Central memory CD4-positive, alpha-beta T cell (primary cell): ENCODE data around the gene ADAMTS13.
A peak's percentile ranks its signal among the peaks of the same experiment; 100 is the strongest.
"Not testable (repeated sequence)": the region's sequence is repeated elsewhere in the genome, so short reads cannot be mapped to it uniquely, and the experiment has no call there.

Source experiments
- DNase-seq: peaks from one replicate; pipeline ENCODE4 v3.0.0; 2022
- total RNA-seq, 3 experiments: gene quantifications; one replicate each; lab custom pipeline; 2026; lab: John Stamatoyannopoulos, UW

The ADAMTS13 gene
- 0.28 to 2.9 (median 1.0) reads per million in 3 experiments for total RNA-seq

- no peak for DNase-seq
Observed at GRCh38 chr9:133421615-133422542, at the start of gene ADAMTS13. Gene ADAMTS13 (plus strand): TSS chr9:133422367. CDS start chr9:133422444, 77 bp downstream.

DNA sequence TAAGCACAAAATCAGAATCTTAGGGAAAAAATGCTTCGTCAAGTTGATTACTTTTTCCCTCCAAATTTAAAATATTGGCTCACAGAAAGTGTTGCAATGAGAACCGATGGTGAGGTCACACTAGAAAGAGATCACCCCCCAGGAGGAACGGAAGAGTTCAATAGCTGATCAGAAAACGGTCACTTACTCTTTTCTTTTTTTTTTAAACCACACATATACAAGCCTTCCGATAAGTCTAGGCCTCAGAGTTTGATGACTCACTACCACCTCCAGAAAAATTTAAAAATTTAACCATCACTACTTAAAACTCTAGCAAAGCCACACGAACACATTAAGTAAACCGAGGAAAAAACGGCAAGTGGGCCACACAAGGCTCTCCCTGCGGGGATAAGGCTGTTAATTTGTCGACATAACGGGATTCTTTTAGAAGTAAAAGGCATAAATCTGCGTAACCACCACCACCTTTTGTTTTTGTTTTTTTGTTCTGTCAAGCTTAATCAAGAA is 47.5 kb upstream of the ADAMTS13 start:
- peak; percentile 51 for DNase-seq

DNA sequence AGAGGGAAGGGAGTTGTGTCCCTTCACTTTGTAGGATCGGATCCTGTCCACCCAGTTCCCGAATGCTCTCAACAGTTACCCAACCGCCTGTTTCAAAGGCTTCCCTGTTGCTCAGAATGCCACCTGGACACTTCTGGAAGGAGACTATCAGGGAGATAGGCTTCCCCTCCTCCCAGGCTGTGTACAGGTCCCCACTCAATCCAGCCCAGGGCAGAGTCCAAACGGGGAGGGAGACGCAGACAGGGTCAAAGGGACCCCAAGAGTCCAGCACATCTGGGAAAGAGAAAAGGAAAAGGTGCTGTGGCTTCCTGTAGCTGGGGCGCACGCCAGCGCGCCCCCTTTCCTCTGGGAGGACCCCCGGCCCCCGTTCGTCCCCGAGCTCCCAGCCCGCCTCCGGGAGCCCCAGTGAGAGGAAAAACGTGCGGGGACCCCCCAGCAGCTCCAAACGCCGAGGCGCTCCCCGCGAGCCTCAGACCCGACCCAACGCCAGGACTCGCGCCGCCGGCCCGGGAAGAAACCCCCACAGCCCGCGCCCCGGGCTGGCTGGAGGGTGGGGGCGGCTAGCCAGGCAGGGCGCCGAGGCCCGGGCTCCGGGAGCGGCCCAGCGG is 46.9 kb upstream of the ADAMTS13 start:
- no peak for DNase-seq

DNA sequence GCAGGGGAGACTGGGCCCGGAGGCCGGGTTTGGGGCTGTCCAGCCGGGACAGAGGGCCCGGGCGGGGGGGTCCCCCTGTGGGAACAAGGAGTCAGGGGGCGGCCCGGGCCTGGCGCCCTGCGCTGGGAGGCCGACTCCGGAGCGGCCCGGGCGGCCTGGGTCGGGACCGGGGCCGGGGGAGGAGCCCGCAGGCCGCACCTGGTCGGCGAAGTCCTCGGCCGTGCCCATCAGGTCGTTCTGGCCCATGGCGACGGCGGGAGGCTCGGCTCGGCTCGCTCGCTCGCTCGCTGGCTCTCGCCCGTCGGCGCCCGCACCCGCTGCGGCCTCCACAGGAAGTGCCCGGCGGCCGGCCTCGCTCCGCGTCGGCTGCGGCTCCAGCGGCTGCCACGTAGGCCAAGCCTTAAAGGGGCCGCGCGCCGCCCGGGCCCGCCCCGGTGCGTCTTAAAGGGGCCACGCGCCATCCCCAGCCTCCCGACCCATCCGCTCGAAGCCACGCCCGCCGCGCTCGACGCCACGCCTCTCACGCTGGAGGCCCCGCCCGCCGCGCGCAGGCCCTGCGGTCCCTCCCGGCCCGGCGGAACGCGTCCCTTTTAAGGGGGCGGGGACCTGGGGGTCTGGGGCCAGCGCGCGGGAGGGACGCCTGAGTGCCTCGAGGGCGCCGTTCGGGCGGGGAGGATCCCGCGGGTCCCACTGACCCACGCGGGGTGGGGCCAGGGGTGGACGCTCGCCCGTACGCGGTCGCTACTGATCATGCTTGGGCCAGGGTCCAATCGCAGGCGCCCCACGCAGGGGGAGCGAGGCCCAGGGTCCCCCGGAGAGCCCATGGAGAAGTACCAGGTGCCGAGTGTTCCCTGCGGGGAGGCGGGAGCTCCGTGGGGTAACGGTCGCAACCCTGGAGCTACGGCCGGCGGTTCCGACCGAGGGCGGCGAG is 46.2 kb upstream of the ADAMTS13 start, which contains the start of the genes STKLD1 and SURF4:
Gene STKLD1, plus strand, starts transcription at position 643 of the 931 bp plus-strand sequence. Its CDS starts 108 bp downstream, at position 751.
Gene SURF4, minus strand, starts transcription at position 337 of the 931 bp plus-strand sequence. Its CDS starts 91 bp downstream, at position 246.
- DNase-seq: peak; percentile 91

DNA sequence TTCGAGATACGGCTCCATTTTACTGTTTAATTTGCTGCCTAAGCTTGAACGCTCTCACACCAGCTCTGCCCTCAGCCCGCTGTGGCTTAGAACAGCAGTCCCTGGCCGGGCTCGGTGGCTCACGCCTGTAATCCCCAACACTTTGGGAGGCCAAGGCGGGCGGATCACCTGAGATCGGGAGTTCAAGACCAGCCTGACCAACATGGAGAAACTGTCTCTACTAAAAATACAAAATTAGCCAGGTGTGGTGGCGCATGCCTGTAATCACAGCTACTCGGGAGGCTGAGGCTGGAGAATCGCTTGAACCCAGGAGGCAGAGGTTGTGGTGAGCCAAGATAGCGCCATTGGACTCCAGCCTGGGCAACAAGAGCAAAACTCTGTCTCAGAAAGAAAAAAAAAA is 44.9 kb upstream of the ADAMTS13 start:
- not testable (repeated sequence) for DNase-seq

DNA sequence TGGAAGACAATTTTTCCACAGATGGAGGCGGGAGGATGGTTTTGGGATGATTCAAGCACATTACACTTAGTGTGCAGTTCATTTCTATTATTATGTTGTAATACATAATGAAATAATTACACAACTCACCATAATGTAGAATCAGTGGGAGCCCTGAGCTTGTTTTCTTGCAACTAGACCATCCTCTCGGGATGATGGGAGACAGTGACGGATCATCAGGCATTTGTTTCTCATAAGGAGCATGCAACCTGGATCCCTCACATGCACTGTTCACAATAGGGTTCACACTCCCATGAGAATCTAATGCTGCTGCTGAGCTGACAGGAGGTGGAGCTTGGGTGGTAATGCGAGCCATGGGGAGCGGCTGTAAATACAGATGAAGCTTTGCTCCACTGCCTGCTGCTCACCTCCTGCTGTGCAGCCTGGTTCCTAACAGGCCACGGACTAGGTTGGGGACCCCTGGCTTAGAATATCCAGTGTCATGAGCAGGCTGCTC is 44.4 kb upstream of the ADAMTS13 start:
- DNase-seq: no peak

DNA sequence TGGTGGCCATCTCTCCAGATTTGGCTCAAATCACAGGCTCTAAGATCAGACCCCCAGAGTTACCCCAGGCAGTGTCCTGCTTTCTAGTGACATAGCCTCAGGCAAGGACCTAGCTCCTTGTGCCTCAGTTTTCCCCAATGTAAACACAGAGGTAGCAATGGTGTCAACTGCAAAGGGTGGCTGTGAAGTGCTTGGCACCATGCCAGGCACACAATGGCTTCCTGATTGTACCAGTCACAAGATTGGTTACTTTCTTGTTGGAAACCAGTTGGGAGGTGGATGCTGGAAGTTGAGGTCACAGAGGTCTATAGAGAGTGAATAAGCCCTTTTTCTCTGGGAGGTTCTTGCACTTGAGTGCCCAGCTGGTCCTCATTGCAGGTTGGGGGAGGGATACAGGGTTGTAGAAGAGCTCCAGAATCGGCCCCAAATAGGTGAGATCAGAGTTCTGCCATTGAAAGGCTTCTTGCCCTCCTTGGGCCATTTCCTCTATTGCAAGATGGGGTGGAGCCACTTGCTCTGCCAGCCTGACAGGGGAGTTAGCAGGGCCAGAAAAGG is 43.7 kb upstream of the ADAMTS13 start:
- no peak for DNase-seq

GRCh38 chr9:133379153-133380086 is 42.7 kb upstream of the ADAMTS13 start:
- DNase-seq: no peak

DNA sequence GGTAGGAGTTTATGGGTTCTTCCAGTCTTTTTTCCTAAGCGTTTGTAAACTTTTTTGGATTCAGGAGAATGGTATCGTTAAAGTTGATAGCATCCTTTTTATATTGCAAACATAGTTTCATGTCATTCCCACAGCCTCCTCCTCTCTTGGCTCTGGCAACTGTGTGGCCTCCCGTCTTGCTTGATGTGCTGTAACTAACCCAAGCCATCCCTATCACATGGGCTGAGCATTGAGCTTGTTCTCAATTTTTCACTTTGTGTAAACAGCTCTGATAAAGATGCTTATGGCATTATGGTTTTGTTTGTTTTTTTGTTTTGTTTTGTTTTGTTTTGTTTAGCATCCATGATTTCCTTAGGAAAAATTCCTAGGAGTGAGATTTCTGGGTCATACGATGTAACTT is 41.4 kb upstream of the ADAMTS13 start:
- DNase-seq: no peak

- DNase-seq: no peak
Observed at GRCh38 chr9:133382507-133383141, 39.5 kb upstream of the ADAMTS13 start.

DNA sequence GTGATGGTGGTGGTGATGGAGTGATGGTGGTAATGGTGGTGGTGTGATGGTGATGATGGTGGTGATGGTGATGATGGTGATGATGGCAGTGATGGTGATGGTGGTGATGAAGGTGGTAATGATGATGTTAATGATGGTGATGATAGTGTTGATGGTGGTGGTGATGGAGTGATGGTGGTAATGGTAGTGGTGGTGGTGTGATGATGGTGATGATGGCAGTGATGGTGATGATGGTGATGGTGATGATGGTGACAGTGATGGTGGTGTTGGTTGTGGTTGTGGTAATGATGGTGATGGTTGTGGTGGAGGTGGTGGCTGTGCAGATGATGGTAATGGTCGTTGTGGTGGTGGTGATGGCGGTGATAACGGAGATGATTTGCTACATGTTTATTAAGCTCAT is 38.7 kb upstream of the ADAMTS13 start:
- DNase-seq: no peak

DNA sequence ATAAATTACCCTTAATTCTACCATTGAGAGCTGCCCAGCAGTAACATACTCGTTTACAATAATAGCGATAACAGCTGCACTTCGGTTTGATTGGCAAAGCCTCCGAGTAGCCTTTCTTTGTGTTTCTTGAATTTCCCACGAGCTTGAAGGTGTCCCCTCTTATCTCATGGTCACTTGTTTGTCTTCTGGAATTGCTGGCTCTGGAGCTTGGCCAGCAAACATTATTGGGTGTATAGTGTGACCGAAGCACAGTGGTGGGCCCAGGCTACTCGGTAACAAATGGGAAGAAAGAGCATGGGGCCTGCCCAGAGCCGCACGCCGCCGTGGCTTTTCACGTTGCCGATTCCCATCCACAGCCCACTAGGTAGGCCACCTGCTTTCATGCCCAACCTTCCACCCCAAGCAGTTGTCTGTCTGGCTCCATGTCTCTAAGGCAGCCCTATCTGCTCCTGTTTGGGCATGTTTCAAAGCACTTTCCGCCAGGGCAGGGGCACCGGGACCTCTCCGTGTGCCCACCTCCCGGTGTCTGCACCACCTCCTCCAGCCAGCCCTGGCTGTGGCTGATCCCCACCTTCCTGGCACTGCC is 37.3 kb upstream of the ADAMTS13 start:
- no peak for DNase-seq

DNA sequence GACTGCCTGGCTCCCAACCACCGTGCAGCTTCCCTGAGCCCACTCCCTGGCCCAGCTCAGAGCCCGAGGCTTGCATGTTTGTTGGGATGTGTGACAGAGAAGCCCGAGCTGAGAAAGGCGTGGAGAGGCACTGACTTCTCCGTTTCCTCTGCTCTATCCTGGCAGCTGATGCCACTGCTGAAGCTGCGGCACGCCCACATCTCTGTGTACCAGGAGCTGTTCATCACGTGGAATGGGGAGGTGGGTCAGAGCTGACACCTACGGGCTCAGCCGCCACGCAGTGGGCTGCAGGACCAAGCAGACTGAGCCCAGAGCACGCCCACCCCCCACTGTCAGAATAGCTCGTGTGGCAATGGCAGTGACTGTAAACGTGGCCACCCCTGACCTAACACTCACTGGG is 36.7 kb upstream of the ADAMTS13 start:
- DNase-seq: no peak

DNA sequence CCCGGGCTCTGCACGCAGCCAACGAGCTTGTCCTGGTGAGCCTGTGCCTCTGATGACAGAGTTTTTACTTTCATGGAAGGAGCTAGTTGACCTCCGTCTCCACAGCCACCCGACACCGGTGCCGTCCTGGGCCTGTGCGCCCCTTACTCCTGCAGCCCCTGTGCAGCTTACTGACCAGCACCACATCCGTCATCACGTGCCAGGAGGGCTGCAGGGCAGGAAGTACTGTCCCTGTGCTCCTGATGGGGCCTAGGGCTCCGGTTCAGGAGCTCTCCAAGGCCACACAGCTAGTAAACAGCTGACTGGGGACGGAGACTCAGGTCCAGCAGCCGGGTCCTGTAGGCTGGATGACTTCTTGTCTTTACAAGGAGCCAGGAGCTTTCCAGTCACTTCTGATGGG is 35.8 kb upstream of the ADAMTS13 start:
- DNase-seq: no peak

DNA sequence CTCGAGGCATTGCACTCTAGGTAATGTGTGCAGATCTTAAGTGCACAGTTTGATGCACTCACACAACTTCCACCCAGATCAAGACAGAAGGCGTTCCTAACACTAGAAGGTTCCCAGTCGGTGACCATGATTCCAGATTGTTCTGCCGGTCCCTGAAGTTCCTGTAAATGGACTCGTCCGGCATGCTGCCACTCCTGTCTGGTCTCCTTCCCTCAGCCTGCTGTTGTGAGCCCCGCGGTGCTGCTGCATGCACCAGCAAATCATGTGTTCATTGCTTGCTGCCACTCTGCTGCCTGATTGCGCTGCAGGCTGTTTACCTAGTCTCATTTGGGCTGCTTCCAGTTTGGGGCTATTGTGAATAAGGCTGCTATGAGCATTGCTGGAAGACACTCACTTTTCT is 34.5 kb upstream of the ADAMTS13 start:
- DNase-seq: no peak

DNA sequence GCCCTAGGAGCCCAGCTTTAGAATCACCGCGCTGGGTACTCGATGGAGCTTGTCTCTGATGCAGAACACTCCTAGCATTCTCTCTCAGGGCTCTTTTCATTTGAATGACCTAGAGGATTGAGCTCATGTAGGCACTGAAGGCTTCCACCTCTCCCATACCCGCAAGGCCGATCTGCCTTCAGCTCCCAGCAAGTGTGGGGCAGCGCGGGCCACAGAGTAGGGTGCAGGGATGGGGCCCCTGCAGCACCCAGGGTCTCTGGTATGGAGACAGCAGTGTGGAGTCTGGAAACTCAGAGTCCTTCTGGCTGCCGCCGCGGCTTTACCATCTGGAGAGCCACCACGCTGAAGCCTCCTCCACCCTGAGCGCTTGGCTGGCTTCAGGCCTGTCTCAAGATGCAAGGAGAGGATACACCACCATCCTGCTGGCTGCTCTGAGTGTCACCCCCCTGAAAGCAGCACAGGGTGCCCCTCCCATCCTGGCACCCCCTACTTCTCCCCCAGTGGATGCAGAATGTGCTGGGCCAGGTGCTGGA is 33.1 kb upstream of the ADAMTS13 start:
- no peak for DNase-seq

GRCh38 chr9:133389562-133389961 is 32.6 kb upstream of the ADAMTS13 start:
- no peak for DNase-seq

DNA sequence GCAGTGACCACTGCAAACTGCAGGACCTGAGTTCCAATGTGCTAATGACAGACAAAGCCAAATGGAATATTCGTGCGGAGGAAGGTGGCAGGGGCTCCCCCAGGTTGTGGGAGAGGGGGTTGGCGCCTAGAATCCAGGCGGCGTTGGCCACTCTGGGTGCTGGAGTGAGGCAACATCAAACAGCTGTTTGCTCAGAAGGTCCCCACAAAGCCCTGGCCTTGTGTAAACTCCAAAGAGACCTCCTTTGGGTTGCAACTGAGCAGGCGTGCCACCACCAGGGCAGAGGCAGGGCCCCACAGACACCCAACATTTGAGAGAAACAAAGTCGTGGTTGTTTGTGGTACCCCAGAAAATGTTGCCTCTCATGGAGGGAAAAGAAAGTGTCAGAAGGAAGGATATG is 31.5 kb upstream of the ADAMTS13 start:
- DNase-seq: no peak

GRCh38 chr9:133391449-133391848 is 30.7 kb upstream of the ADAMTS13 start:
- not testable (repeated sequence) for DNase-seq

DNA sequence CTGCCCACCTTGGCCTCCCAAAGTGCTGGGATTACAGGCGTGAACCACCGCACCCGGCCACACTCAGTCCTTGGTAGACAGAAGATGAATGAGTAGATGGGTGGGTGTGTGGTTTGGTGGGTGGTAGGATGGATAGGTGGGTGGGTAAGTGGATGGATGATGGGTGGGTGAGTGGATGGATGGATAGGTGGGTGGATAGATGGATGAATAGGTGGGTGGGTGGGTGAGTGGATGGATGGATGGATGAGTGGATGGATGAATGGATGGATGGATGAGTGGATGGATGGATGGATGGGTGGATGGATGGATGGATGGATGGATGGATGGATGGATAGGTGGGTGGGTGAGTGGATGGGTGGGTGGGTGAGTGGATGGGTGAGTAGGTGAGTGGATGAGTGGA is 29.9 kb upstream of the ADAMTS13 start:
- not testable (repeated sequence) for DNase-seq
